Esophagus muscularis mucosa (tissue), 4 donors: ENCODE measurements around the gene EHD2. TPM values are rescaled to one million over a fixed set of nuclear protein-coding genes. Genes with fewer than 3 reads are reported as not detected.

Experiments
- DNase-seq: peaks from one replicate; pipeline ENCODE4 v3.0.0-alpha.2; 2017; ENCODE audit errors: extremely low spot score
- H3K27ac ChIP-seq, 4 donors: fragments of 200-600 bp; sonication (generic); replicated peaks in 1 of 4; 1 replicate in 3 of 4; 2 replicates in 1 of 4; pipeline ENCODE4 v1.5.1; 2016 to 2019; ENCODE audit warnings: mild to moderate bottlenecking in 1 of 4
- H3K27me3 ChIP-seq, 4 donors: fragments of 200-600 bp; sonication (generic); one replicate each; pipeline versions ENCODE4 v1.5.1 to v1.6.0; 2016 to 2019
- H3K36me3 ChIP-seq, 4 donors: fragments of 200-600 bp; sonication (generic); one replicate each; pipeline ENCODE4 v1.5.1; 2016 to 2019
- H3K4me1 ChIP-seq, 4 donors: fragments of 200-600 bp; sonication (generic); one replicate each; pipeline ENCODE4 v1.5.1; 2016 to 2019
- H3K4me3 ChIP-seq, 4 donors: fragments of 200-600 bp; sonication (generic); 1 replicate in 2 of 4; 2 replicates in 2 of 4; pipeline ENCODE4 v1.5.1; 2016 to 2019; ENCODE audit warnings: mild to moderate bottlenecking in 4 of 4, moderate library complexity in 1 of 4
- H3K9me3 ChIP-seq, 4 donors: fragments of 200-600 bp; sonication (generic); 1 replicate in 3 of 4; 2 replicates in 1 of 4; pipeline ENCODE4 v1.5.1; 2016 to 2019
- EP300 ChIP-seq: sonication (generic); formaldehyde crosslinking; IDR thresholded peaks from one replicate; pipeline ENCODE4 v1.6.1; 2017; ENCODE audit warnings: antibody characterized with exemption
- POLR2A ChIP-seq: fragments of 450-650 bp; IDR thresholded peaks from one replicate; pipeline ENCODE4 v1.6.1; 2017; ENCODE audit warnings: antibody characterized with exemption, moderate library complexity, mild to moderate bottlenecking, low read depth
- POLR2AphosphoS5 ChIP-seq, 2 donors: sonication (generic); formaldehyde crosslinking; IDR thresholded peaks; one replicate each; pipeline ENCODE4 v1.6.1; 2017; ENCODE audit warnings: antibody characterized with exemption in 2 of 2
- WGBS: methylation state at CpG from one replicate; pipeline ENCODE4 v1.1.5; 2018; 5-methylcytosine and 5-hydroxymethylcytosine counted together
- intact Hi-C: fragments of 100-400 bp; cut with DNase I; formaldehyde crosslinking; loops from one replicate; pipeline ENCODE4 v1.15.1; 2023
- total RNA-seq, 4 donors: library from RNA; depleted of rRNA; stranded (reverse); fragments of >200 nt; gene quantifications; one replicate each; pipeline versions ENCODE4 v1.1.0 to v1.2.1, GENCODE V29; 2016
- TF ChIP-seq, protein P1 (sequence below), 3 experiments: fragments of 200-600 bp in 2 of 3; fragments of 450-650 bp in 1 of 3; sonication (generic) in 2 of 3; IDR thresholded peaks; one replicate each; pipeline ENCODE4 v1.5.1; 2017 to 2019; ENCODE audit warnings: antibody characterized with exemption in 3 of 3, mild to moderate bottlenecking in 2 of 3, moderate library complexity in 1 of 3

Gene EHD2
- total RNA-seq, 4 donors from 2014 or later, result 154 to 444 (median 250) TPM

DNA sequence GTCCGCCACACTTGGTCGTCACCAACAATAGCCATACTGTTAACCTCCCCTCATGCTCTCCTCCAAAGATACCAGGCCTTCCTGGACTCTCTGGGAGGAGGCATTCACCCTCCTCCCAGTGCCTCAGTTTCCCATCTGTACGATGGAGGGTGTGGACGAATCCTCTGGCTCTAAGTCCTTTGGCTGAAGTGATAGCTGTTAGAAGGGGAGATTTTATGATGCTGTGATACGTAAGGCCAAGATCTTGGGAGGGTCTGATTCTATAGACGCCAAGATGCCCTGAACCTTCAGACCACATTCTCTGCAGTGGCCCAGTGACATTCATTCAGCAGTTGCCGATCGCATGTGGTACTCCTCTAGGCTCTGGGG is 17.3 kb downstream of the EHD2 start:
- Histone ChIP-seq H3K4me3 (no peak overlapping the region), H3K9me3 (no peaks in the 10 kb centered on the region), H3K36me3 (peaks cover 30 to 82% (median 71%) of the 10 kb centered on the region in 4 donors), H3K27me3 (no peaks in the 10 kb centered on the region), H3K27ac (peak overlapping the region; percentile 83 to 97 (median 87)), H3K4me1 (peaks cover 44 to 76% (median 70%) of the 10 kb centered on the region in 4 donors)
- no peak for TF ChIP-seq POLR2AphosphoS5 (IDR thresholded peaks at IDR 0.05)
- TF ChIP-seq POLR2A, result no peak
- TF ChIP-seq, protein P1, sequence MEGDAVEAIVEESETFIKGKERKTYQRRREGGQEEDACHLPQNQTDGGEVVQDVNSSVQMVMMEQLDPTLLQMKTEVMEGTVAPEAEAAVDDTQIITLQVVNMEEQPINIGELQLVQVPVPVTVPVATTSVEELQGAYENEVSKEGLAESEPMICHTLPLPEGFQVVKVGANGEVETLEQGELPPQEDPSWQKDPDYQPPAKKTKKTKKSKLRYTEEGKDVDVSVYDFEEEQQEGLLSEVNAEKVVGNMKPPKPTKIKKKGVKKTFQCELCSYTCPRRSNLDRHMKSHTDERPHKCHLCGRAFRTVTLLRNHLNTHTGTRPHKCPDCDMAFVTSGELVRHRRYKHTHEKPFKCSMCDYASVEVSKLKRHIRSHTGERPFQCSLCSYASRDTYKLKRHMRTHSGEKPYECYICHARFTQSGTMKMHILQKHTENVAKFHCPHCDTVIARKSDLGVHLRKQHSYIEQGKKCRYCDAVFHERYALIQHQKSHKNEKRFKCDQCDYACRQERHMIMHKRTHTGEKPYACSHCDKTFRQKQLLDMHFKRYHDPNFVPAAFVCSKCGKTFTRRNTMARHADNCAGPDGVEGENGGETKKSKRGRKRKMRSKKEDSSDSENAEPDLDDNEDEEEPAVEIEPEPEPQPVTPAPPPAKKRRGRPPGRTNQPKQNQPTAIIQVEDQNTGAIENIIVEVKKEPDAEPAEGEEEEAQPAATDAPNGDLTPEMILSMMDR (IDR thresholded peaks at IDR 0.05), result no peak
- TF ChIP-seq EP300, result no peak
- DNase-seq, result no peak
- intact Hi-C loops, result no loop called here
- 89% methylated on average over 8 of the region's 8 CpGs for WGBS

DNA sequence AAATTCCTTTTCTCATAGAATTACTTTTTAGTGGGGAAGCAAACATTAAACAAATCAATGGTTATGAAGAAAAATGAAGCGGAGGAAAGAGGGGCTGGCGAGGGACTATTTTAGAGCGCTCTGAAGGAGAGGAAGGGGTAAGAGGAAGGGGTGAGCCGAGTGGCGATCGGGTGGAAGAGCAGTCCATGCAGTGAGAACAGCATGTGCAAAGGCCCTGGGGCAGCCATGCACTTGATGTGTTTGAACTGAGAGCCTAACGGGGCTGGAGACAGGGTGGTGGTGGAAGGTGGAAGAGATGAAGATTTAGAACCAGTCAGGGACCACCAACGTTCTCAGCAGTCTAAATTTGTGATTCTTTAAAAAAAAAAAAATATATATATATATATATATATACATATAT is 17.7 kb downstream of the EHD2 start:
- Histone ChIP-seq H3K27me3 (no peaks in the 10 kb centered on the region), H3K4me3 (no peak overlapping the region), H3K4me1 (peaks cover 42 to 72% (median 66%) of the 10 kb centered on the region in 4 donors), H3K9me3 (no peaks in the 10 kb centered on the region), H3K36me3 (peaks cover 27 to 82% (median 71%) of the 10 kb centered on the region in 4 donors), H3K27ac (peak overlapping the region; percentile 83 to 97 (median 87))
- intact Hi-C loops, result no loop called here
- 94% methylated on average over 8 of the region's 8 CpGs for WGBS
- DNase-seq, result no peak
- no peak for TF ChIP-seq POLR2AphosphoS5 (IDR thresholded peaks at IDR 0.05)
- no peak for TF ChIP-seq POLR2A
- no peak for TF ChIP-seq EP300
- TF ChIP-seq, protein P1 (IDR thresholded peaks at IDR 0.05), result no peak

DNA sequence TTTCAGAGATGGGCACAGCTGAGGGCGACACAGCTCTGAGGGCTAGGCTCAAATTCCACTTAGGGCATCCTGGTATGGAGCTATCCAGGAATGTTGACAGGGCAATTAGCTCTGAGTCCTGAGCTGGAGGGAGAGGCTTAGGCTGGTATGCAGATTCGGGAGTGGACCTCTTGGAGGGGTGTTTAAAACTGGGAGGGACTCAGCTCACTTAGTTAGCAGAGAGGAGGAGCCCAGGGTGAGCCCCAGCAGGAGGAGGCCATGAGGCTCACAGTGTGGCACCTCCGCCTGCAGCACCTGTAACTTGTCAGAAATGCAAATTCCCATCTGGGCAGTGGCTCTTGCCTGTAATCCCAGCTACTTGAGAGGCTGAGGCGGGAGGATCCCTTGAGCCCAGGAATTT is 21.9 kb downstream of the EHD2 start:
- Histone ChIP-seq H3K36me3 (peaks cover 34 to 96% (median 82%) of the 10 kb centered on the region in 4 donors), H3K4me3 (no peak overlapping the region), H3K9me3 (no peaks in the 10 kb centered on the region), H3K27ac (peak overlapping the region; percentile 21 to 49 (median 32)), H3K4me1 (peaks cover 5 to 29% (median 24%) of the 10 kb centered on the region in 4 donors), H3K27me3 (no peaks in the 10 kb centered on the region)
- TF ChIP-seq POLR2A, result no peak
- TF ChIP-seq POLR2AphosphoS5 (IDR thresholded peaks at IDR 0.05), result no peak
- no peak for TF ChIP-seq EP300
- TF ChIP-seq, protein P1 (IDR thresholded peaks at IDR 0.05), result no peak
- 70% methylated on average over 4 of the region's 4 CpGs for WGBS
- no peak for DNase-seq
- intact Hi-C loops, result no loop called here

DNA sequence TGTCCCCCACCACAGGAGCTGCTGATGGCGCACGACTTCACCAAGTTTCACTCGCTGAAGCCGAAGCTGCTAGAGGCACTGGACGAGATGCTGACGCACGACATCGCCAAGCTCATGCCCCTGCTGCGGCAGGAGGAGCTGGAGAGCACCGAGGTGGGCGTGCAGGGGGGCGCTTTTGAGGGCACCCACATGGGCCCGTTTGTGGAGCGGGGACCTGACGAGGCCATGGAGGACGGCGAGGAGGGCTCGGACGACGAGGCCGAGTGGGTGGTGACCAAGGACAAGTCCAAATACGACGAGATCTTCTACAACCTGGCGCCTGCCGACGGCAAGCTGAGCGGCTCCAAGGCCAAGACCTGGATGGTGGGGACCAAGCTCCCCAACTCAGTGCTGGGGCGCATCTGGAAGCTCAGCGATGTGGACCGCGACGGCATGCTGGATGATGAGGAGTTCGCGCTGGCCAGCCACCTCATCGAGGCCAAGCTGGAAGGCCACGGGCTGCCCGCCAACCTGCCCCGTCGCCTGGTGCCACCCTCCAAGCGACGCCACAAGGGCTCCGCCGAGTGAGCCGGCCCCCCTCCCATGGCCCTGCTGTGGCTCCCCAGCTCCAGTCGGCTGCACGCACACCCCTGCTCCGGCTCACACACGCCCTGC is 27.8 kb downstream of the EHD2 start:
- Histone ChIP-seq H3K4me1 (peaks cover 31 to 36% (median 34%) of the 10 kb centered on the region in 4 donors), H3K27me3 (peaks cover 0 to 4% (median 0%) of the 10 kb centered on the region in 4 donors), H3K27ac (peak overlapping the region; percentile 93 to 99 (median 96)), H3K36me3 (peaks cover 36 to 60% (median 58%) of the 10 kb centered on the region in 4 donors), H3K4me3 (no peak overlapping the region), H3K9me3 (no peaks in the 10 kb centered on the region)
- 94% methylated on average over 28 of the region's 48 CpGs for WGBS
- no peak for DNase-seq
- intact Hi-C loops, result no loop called here
- TF ChIP-seq POLR2A (no peak), EP300 (no peak), POLR2AphosphoS5 (IDR thresholded peaks at IDR 0.05) (peak in 1 of 2 donors; percentile 45)
- TF ChIP-seq, protein P1 (IDR thresholded peaks at IDR 0.05), result no peak
